Activated CD4-positive, alpha-beta T cell treated with anti-CD3 and anti-CD28 coated beads, Interleukin-2, amount 50 U/mL, for 4 hours (primary cell): ENCODE results near the gene H1-8.
"Not testable (repeated sequence)": the region's sequence is repeated elsewhere in the genome, so short reads cannot be mapped to it uniquely, and the experiment has no call there.

ENCODE experiments used
- DNase-seq, 2 experiments: peaks; one replicate each; pipeline ENCODE4 v3.0.0-alpha.2; 2020

H1-8 gene

GRCh38 chr3:129515108-129515820 is 27.7 kb upstream of the H1-8 start:
- DNase-seq = not testable (repeated sequence)

GRCh38 chr3:129515821-129516432 is 27.0 kb upstream of the H1-8 start:
- DNase-seq = not testable (repeated sequence)

- DNase-seq = no peak
Observed at GRCh38 chr3:129517516-129517915, 25.5 kb upstream of the H1-8 start.

GRCh38 chr3:129518038-129518561 is 24.9 kb upstream of the H1-8 start:
- no peak for DNase-seq

GRCh38 chr3:129518581-129518980 is 24.4 kb upstream of the H1-8 start:
- no peak for DNase-seq

GRCh38 chr3:129519449-129519848 is 23.5 kb upstream of the H1-8 start:
- DNase-seq = no peak

GRCh38 chr3:129519896-129520715 is 22.9 kb upstream of the H1-8 start:
- DNase-seq = no peak

GRCh38 chr3:129520960-129521359 is 22.0 kb upstream of the H1-8 start:
- DNase-seq = no peak

GRCh38 chr3:129521611-129522010 is 21.4 kb upstream of the H1-8 start:
- DNase-seq = no peak

- no peak for DNase-seq
Observed at GRCh38 chr3:129522953-129523352, 20.0 kb upstream of the H1-8 start.

GRCh38 chr3:129524081-129524480 is 18.9 kb upstream of the H1-8 start:
- no peak for DNase-seq

GRCh38 chr3:129525341-129525968 is 17.5 kb upstream of the H1-8 start:
- no peak for DNase-seq

- DNase-seq = no peak
Observed at GRCh38 chr3:129526121-129526900, 16.7 kb upstream of the H1-8 start.

- no peak for DNase-seq
Observed at GRCh38 chr3:129527262-129527661, 15.7 kb upstream of the H1-8 start.

- DNase-seq = no peak
Observed at GRCh38 chr3:129528589-129529100, 14.3 kb upstream of the H1-8 start, which contains the start of gene RHO. Gene RHO (plus strand): TSS chr3:129528639. CDS start chr3:129528734, 95 bp downstream.

- no peak for DNase-seq
Observed at GRCh38 chr3:129529436-129530210, 13.4 kb upstream of the H1-8 start.

- DNase-seq = no peak
Observed at GRCh38 chr3:129530251-129530791, 12.7 kb upstream of the H1-8 start.

- no peak for DNase-seq
Observed at GRCh38 chr3:129530821-129531220, 12.2 kb upstream of the H1-8 start.

GRCh38 chr3:129531699-129532098 is 11.3 kb upstream of the H1-8 start:
- DNase-seq = no peak

GRCh38 chr3:129532261-129532660 is 10.7 kb upstream of the H1-8 start:
- no peak for DNase-seq

- no peak for DNase-seq
Observed at GRCh38 chr3:129533406-129533805, 9.6 kb upstream of the H1-8 start.
